Measurements from ENCODE around the gene HMGB1.

DNA sequence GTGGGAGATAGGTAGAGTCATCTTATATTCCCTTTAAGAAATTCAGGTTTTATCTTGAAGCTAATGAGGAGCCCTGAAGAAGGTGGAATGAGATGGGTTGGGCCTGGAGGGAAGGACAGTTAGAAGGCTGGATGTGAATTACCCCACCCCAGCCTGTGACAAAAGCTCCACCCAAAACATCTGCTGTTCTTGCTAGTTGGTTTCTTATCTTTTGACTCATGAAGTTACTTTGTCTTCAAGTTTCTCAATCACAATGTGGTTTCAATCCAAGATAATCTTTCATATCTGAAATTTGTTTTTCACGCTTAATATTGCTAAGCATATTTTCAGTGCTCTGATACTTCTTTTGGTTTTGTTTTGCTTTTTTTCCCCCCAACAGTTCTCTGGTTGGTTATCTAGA, 38.3 kb upstream of the HMGB1 start:
- TF ChIP-seq, protein P1, sequence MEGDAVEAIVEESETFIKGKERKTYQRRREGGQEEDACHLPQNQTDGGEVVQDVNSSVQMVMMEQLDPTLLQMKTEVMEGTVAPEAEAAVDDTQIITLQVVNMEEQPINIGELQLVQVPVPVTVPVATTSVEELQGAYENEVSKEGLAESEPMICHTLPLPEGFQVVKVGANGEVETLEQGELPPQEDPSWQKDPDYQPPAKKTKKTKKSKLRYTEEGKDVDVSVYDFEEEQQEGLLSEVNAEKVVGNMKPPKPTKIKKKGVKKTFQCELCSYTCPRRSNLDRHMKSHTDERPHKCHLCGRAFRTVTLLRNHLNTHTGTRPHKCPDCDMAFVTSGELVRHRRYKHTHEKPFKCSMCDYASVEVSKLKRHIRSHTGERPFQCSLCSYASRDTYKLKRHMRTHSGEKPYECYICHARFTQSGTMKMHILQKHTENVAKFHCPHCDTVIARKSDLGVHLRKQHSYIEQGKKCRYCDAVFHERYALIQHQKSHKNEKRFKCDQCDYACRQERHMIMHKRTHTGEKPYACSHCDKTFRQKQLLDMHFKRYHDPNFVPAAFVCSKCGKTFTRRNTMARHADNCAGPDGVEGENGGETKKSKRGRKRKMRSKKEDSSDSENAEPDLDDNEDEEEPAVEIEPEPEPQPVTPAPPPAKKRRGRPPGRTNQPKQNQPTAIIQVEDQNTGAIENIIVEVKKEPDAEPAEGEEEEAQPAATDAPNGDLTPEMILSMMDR (IDR thresholded peaks at IDR 0.05), result no peak
- TF ChIP-seq POLR2A (IDR thresholded peaks at IDR 0.05) (no peak), POLR2AphosphoS5 (IDR thresholded peaks at IDR 0.05) (no peak)
